GM18499 (cell line): ENCODE results near the gene SDR42E2.

Experiments
- ATAC-seq: cut with Tn5 transposase; IDR thresholded peaks from one replicate; pipeline ENCODE4 v1.9.1; 2021; ENCODE audit warnings: moderate number of reproducible peaks; ENCODE audit not compliant: insufficient read depth, unreplicated experiment

The SDR42E2 gene

DNA sequence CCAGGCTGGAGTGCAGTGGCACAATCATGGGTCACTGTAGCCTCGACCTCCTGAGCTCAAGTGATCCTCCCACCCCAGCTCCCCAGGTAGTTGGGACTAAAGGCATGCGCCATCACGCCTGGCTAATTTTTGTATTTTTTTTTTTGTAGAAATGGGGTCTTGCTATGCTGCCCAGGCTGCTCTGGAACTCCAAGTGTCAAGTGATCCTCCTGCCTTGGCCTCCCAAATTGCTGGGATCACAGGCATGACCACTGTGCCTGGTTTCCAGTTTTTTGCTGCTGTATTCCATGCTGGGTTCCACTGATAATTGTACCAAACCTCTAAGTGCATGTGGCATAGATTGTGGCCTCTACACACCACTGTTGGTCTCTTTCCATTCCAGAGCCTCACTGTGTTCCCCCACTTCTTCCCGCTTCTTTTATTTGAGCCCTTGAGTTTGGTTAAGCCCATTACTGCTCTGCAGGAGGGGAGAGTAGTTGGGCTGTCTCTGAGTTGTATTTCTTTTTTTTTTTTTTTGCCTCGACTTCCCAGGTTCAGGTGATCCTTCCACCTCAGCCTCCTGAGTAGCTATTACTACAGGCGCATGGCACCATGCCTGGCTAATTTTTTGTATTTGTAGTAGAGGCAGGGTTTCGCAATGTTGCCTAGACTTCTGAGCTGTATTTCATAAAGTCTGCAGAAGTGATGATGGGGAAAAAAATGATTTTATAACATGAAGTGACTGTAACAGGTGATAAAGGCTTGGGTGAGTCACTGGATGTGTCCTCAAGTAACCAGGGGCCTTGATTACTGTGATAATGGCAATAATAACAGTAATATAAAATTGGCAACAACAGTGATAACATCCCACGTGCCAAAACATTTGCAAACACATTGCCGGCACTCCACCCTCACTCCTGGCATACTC, 73.8 kb downstream of the SDR42E2 start:
- no peak for ATAC-seq

- ATAC-seq = no peak
Measured at GRCh38 chr16:22239131-22239805, 77.0 kb downstream of the SDR42E2 start.

GRCh38 chr16:22240023-22240710, 77.9 kb downstream of the SDR42E2 start:
- no peak for ATAC-seq
